ENCODE results near the gene FAM200B. TPM values are rescaled to one million over a fixed set of nuclear protein-coding genes. Genes with fewer than 3 reads are reported as not detected.

Gene FAM200B
- total and polyA plus RNA-seq, 11 donors, result 23.2 to 37.7 (median 32.2) TPM

DNA sequence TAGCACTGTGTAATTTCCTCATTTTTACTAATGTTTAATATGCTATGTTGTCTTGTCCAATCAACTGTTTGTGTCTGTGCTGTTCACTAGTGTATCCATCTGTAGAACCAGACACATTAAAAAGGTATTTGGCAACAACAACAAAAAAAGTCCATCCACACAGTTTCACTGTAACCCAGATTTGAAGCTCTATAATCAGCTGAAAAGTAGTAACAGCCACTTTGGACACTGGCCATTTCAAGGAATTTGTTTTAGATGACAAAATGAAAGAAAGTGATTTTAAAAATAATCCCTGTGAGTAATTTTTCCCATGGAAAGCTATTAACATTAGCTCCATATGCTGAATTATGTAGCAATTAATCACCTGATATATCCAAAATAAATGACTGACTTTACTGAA, 24.3 kb upstream of the FAM200B start:
- TF ChIP-seq CTCF (IDR thresholded peaks at IDR 0.05), result no peak
- TF ChIP-seq POLR2A (IDR thresholded peaks at IDR 0.05), result no peak
- H3K27me3 ChIP-seq, result no peaks in the 10 kb centered on the region
- ATAC-seq (no peak), DNase-seq (no peak)
- peak overlapping the region in 1 of 12 donors; percentile 12 for H3K4me3 ChIP-seq
- peak overlapping the region in 1 of 12 donors; percentile 98 for H3K27ac ChIP-seq
- no peaks in the 10 kb centered on the region for H3K36me3 ChIP-seq
- no peaks in the 10 kb centered on the region for H3K9me3 ChIP-seq
- intact Hi-C loops (cut with DNase I), result loop anchor here in 2 of 10 donors (10.0 kb wide), 2 partner anchors 183 to 653 kb away; partner anchors contain the start of gene CPEB2 (in 1 of the 2)
- H3K4me1 ChIP-seq, result peaks cover 0 to 63% (median 19%) of the 10 kb centered on the region in 12 donors

- intact Hi-C loops (cut with DNase I), result loop anchor here in 2 of 10 donors (10.0 kb wide), 2 partner anchors 183 to 653 kb away; partner anchors contain the start of gene CPEB2 (in 1 of the 2)
- H3K27ac ChIP-seq, result peak overlapping the region in 1 of 12 donors; percentile 98
- no peaks in the 10 kb centered on the region for H3K9me3 ChIP-seq
- H3K36me3 ChIP-seq, result no peaks in the 10 kb centered on the region
- no peak for ATAC-seq
- H3K4me1 ChIP-seq, result peaks cover 0 to 55% (median 11%) of the 10 kb centered on the region in 12 donors
- no peak for DNase-seq
- TF ChIP-seq POLR2A (IDR thresholded peaks at IDR 0.05) (no peak), CTCF (IDR thresholded peaks at IDR 0.05) (no peak)
- H3K4me3 ChIP-seq, result peak overlapping the region in 1 of 12 donors; percentile 10
- 89 to 95% (median 92%) methylated on average over 4 of the region's 4 CpGs for whole genome bisulfite sequencing, 4 donors
- H3K27me3 ChIP-seq, result no peaks in the 10 kb centered on the region
Measured at GRCh38 chr4:15658136-15658770, 23.4 kb upstream of the FAM200B start.

DNA sequence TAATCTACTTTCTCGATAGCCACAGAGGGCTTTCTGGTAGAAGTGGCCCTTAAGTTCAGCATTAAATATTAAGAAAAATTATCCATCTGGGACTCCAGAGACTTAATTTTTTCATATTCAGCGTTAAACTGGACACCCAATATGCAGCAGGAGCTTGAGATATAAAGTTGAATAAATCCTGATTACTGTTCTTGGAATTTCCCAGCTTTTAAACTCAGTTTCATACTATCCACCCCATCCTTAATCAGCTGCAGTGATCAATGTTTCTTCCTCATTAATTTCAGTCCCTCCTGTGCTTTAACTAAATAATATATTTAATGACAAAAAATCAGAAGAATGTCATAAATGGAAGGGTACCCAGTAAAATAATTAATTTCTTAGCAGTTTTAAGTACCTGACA, 22.8 kb upstream of the FAM200B start:
- TF ChIP-seq CTCF (IDR thresholded peaks at IDR 0.05) (no peak), POLR2A (IDR thresholded peaks at IDR 0.05) (no peak)
- intact Hi-C loops (cut with DNase I), result loop anchor here in 2 of 10 donors (10.0 kb wide), 2 partner anchors 184 to 654 kb away; partner anchors contain the start of gene CPEB2 (in 1 of the 2)
- Histone ChIP-seq H3K36me3 (no peaks in the 10 kb centered on the region), H3K4me3 (peak overlapping the region in 1 of 12 donors; percentile 10), H3K4me1 (peaks cover 0 to 54% (median 8%) of the 10 kb centered on the region in 12 donors), H3K9me3 (no peaks in the 10 kb centered on the region), H3K27ac (peak overlapping the region in 1 of 12 donors; percentile 98), H3K27me3 (no peaks in the 10 kb centered on the region)
- DNase-seq, result no peak
- no peak for ATAC-seq
- WGBS, 4 donors, result 89 to 98% (median 97%) methylated on average over 2 of the region's 2 CpGs

DNA sequence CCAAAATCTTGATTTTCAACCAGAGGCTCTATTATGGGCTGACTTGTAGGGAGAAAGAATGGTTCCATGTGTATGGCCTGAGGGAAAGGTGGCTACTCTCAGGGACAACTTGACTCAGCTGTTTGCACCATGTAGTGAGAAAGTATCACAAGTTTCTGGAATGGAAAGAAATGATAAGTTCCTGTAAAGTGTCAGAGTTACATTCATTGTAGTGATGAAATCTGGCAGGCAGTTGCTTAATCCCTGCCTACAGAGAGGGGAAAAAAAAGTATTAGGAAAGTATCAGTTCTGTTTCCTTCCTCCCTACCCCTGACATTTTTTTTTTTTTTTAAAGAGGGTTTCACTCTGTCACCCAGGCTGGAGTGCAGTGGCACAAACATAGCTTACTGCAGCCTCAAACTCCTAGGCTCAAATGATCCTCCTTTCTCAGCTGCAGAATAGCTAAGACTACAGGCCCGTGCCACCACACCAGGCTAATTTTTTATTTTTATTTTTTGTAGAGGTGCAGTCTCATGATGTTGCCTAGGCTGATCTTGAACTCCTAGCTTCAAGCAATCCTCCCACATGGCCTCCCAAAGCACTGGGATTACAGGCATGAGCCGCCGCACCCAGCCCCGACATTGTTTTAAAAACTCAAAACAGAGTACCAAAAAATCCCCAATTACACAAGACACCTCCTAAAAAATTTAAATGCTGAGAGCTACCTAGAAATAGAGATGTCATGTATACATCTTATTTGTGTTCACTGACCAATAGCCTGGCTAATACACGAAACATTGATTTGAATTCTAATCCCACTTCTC, 21.7 kb upstream of the FAM200B start:
- no peak for DNase-seq
- intact Hi-C loops (cut with DNase I), result loop anchor here in 2 of 10 donors (10.0 kb wide), 2 partner anchors 185 to 655 kb away; partner anchors contain the start of gene CPEB2 (in 1 of the 2)
- 87 to 97% (median 94%) methylated on average over 5 of the region's 5 CpGs for WGBS, 4 donors
- no peaks in the 10 kb centered on the region for H3K9me3 ChIP-seq
- peak overlapping the region in 1 of 12 donors; percentile 10 for H3K4me3 ChIP-seq
- ATAC-seq, result peak in 2 of 4 donors; percentile 8 to 29
- no peaks in the 10 kb centered on the region for H3K27me3 ChIP-seq
- TF ChIP-seq CTCF (IDR thresholded peaks at IDR 0.05) (no peak), POLR2A (IDR thresholded peaks at IDR 0.05) (no peak)
- no peaks in the 10 kb centered on the region for H3K36me3 ChIP-seq
- H3K27ac ChIP-seq, result peak overlapping the region in 3 of 12 donors; percentile 6 to 98 (median 23)
- peaks cover 0 to 60% (median 6%) of the 10 kb centered on the region in 12 donors for H3K4me1 ChIP-seq
